A549 (cell line): Measurements from ENCODE around the gene TBC1D1. TPM values are rescaled to one million over a fixed set of nuclear protein-coding genes. Genes with fewer than 3 reads are reported as not detected.

Experiments
- ATAC-seq, 2 experiments: fragments of 200-7000 bp in 1 of 2; fragments of >200 bp in 1 of 2; cut with Nextera tagmentation in 1 of 2; cut with Tn5 transposase in 1 of 2; 3 replicates each; pipeline versions ENCODE4 v1.8.0 to v1.9.1; 2018 to 2020; ENCODE audit warnings: mild to moderate bottlenecking in 1 of 2, moderate library complexity in 1 of 2
- CTCF ChIA-PET: fragments of 300-600 bp; sonication (Branson Sonifier 250); formaldehyde crosslinking; extraction: SDS; loops from one replicate; lab custom pipeline; 2021; ENCODE audit warnings: antibody characterized with exemption, inconsistent platforms; lab: Yijun Ruan, JAX
- POLR2A ChIA-PET: fragments of 350-600 bp; formaldehyde crosslinking; extraction: SDS; loops from one replicate; lab custom pipeline; 2021; ENCODE audit warnings: antibody characterized with exemption, inconsistent platforms; lab: Yijun Ruan, JAX
- DNase-seq, 2 experiments: peaks; one replicate each; pipeline versions ENCODE4 v3.0.0 to v3.0.0-alpha.2; 2011 to 2016; ENCODE audit warnings: low read depth in 1 of 2, low spot score in 1 of 2
- FAIRE-seq: peaks from 2 replicates; lab custom pipeline; 2011; peaks lifted over from hg19 to GRCh38; lab: Jason Lieb, UNC
- H3K27ac ChIP-seq, 2 experiments: fragments of >200 bp; sonication (Bioruptor Twin); formaldehyde crosslinking; 3 replicates each; pipeline ENCODE4 v1.5.1; 2016 to 2017
- H3K4me1 ChIP-seq: fragments of >200 bp; sonication (Bioruptor Twin); formaldehyde crosslinking; 3 replicates; pipeline ENCODE4 v1.6.1; 2016
- H3K4me2 ChIP-seq: fragments of >200 bp; sonication (Bioruptor Twin); formaldehyde crosslinking; 3 replicates; pipeline ENCODE4 v1.6.1; 2016
- H3K4me3 ChIP-seq: fragments of >200 bp; sonication (Bioruptor Twin); formaldehyde crosslinking; 3 replicates; pipeline ENCODE4 v1.5.1; 2016
- H3K9me3 ChIP-seq: fragments of >200 bp; sonication (Bioruptor Twin); formaldehyde crosslinking; 3 replicates; pipeline ENCODE4 v1.6.1; 2016
- CBX2 ChIP-seq: fragments of 200-600 bp; sonication (generic); IDR thresholded peaks from 2 replicates; pipeline ENCODE4 v1.6.1; 2016; ENCODE audit warnings: low read depth, mild to moderate bottlenecking, borderline replicate concordance
- CBX8 ChIP-seq: fragments of 200-600 bp; sonication (generic); IDR thresholded peaks from 2 replicates; pipeline ENCODE4 v1.6.1; 2016
- E2F6 ChIP-seq: IDR thresholded peaks from 2 replicates; pipeline ENCODE4 v1.6.1; 2012; ENCODE audit warnings: low read depth, borderline replicate concordance
- HOXA7 ChIP-seq: fragments of 250-450 bp; sonication (Bioruptor Pico); IDR thresholded peaks from 2 replicates; pipeline ENCODE4 v1.5.0; 2020; ENCODE audit warnings: mild to moderate bottlenecking, moderate library complexity
- MAZ ChIP-seq: fragments of 150-350 bp; IDR thresholded peaks from 2 replicates; pipeline ENCODE4 v1.6.1; 2014; ENCODE audit warnings: antibody characterized with exemption, low read depth, low read length, borderline replicate concordance
- NR3C1 ChIP-seq: fragments of >200 bp; sonication (Bioruptor Twin); formaldehyde crosslinking; IDR thresholded peaks from 3 replicates; pipeline ENCODE4 v1.6.1; 2017
- PHF8 ChIP-seq: fragments of 200-600 bp; sonication (generic); IDR thresholded peaks from 2 replicates; pipeline ENCODE4 v1.6.1; 2016; ENCODE audit warnings: low read depth, mild to moderate bottlenecking, antibody characterized with exemption, moderate library complexity, borderline replicate concordance
- RAD21 ChIP-seq, 2 experiments: fragments of >200 bp in 1 of 2; sonication (Bioruptor Twin) in 1 of 2; formaldehyde crosslinking in 1 of 2; IDR thresholded peaks in 1 of 2; conservative IDR thresholded peaks in 1 of 2; 2 replicates in 1 of 2; 3 replicates in 1 of 2; pipeline ENCODE4 v1.6.1; 2012 to 2018; ENCODE audit warnings: inconsistent platforms in 1 of 2
- RARB ChIP-seq: fragments of 250-450 bp; sonication (Bioruptor Pico); IDR thresholded peaks from 2 replicates; pipeline ENCODE4 v1.8.0; 2021; ENCODE audit warnings: mild to moderate bottlenecking, moderate library complexity
- RNF2 ChIP-seq: fragments of 200-600 bp; sonication (generic); IDR thresholded peaks from 2 replicates; pipeline ENCODE4 v1.6.1; 2016; ENCODE audit warnings: low read depth, mild to moderate bottlenecking, antibody characterized with exemption, moderate library complexity, borderline replicate concordance
- whole genome bisulfite sequencing: methylation state at CpG from one replicate; pipeline ENCODE4 v1.1.6; 2017; ENCODE audit errors: missing lambda C conversion rate; 5-methylcytosine and 5-hydroxymethylcytosine counted together
- polyA plus RNA-seq, 4 experiments: library from polyadenylated mRNA; depleted of rRNA in 3 of 4; stranded (reverse); fragments of >200 nt; fragmentation: RNase III in 1 of 4; extraction: RNeasy Plus Mini Kit Qiagen cat#74134 plus additional on column Dnase treatment in 1 of 4; gene quantifications; 2 replicates in 3 of 4; 3 replicates in 1 of 4; pipeline ENCODE4 v1.2.3, GENCODE V29; 2011 to 2017
- TF ChIP-seq, protein P1 (sequence below): fragments of 250-450 bp; sonication (Bioruptor Pico); IDR thresholded peaks from 2 replicates; pipeline ENCODE4 v1.5.0; 2021; ENCODE audit warnings: mild to moderate bottlenecking, moderate library complexity, borderline replicate concordance

Gene TBC1D1
- polyA plus RNA-seq, 2 of the 4 experiments (the other 2 are of a cell fraction), result 26.5 to 28.5 TPM

GRCh38 chr4:37889849-37890800 is 759 bp upstream of the TBC1D1 start:
- H3K9me3 ChIP-seq, result no peaks in the 10 kb centered on the region
- H3K4me2 ChIP-seq, result peak overlapping the region; percentile 97
- 56% methylated on average over 32 of the region's 63 CpGs for WGBS
- TF ChIP-seq HOXA7 (CRISPR knock-in tag) (no peak), RAD21 (conservative IDR thresholded peaks at IDR 0.05 in 1 of 2, IDR thresholded peaks at IDR 0.05 in 1 of 2) (peak in 1 of 2 experiments; percentile 21; a peak in 1 of 5 replicates)
- FAIRE-seq (no peak), DNase-seq (peak in 1 of 2 experiments; percentile 5), ATAC-seq (peak; percentile 69 to 76)
- ChIA-PET POLR2A (no interaction called here), CTCF (interaction anchor here (0.9 to 1.1 kb wide), 2 partner anchors 9 to 37 kb away, joined by 3 to 4 read pairs; no protein-coding TSS in a partner anchor)
- H3K4me1 ChIP-seq, result 0 out of 3 replicates have a peak, but pooled peaks cover 2% of the 10 kb centered on the region
- peak overlapping the region; percentile 56 to 64; a peak in 3 of 6 replicates for H3K27ac ChIP-seq
- H3K4me3 ChIP-seq, result peak overlapping the region; percentile 72

- peak in 1 of 2 experiments; percentile 8 for DNase-seq
- POLR2A ChIA-PET, result no interaction called here
- H3K4me3 ChIP-seq, result peak overlapping the region; percentile 72
- peak overlapping the region; percentile 97 for H3K4me2 ChIP-seq
- TF ChIP-seq E2F6, result no peak
- TF ChIP-seq MAZ, result no peak
- peak; percentile 50; the same call in 1 of the 2 replicates for TF ChIP-seq RNF2
- TF ChIP-seq HOXA7 (CRISPR knock-in tag), result no peak
- peak; percentile 57; the same call in 1 of the 2 replicates for TF ChIP-seq CBX8
- TF ChIP-seq, all 56 proteins: peak for 2
- FAIRE-seq (no peak), ATAC-seq (peak; percentile 41 to 49; a peak in 3 of 6 replicates)
- H3K4me1 ChIP-seq, result 0 out of 3 replicates have a peak, but pooled peaks cover 2% of the 10 kb centered on the region
- peak overlapping the region; percentile 56 to 64; a peak in 4 of 6 replicates for H3K27ac ChIP-seq
- no peaks in the 10 kb centered on the region for H3K9me3 ChIP-seq
- WGBS, result 2% methylated on average over 7 of the region's 49 CpGs
- CTCF ChIA-PET, result interaction anchor here (0.6 kb wide), 1 partner anchor 19 kb away, joined by 4 read pairs; no protein-coding TSS in a partner anchor
Observed at GRCh38 chr4:37891260-37892159, 626 bp downstream of the TBC1D1 start.

DNA sequence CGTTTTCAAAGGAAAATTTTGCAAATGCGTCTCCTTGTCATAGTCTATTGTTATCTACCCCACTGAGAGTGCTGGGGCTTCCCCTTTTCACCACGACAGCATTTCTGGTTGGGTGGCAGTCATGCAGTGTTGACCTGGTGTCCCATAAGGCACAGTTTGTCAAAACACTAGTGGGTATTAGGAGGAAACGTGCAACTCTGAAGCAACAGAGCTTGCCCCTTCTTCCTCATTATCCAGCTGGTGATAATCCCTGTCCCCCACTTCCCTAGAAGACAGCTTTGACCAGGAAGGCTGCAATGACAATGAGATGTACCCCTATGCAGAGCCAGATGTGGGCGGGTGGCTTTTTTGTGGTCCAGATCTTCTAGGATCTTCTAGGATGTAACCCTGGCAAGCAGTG is 1.8 kb downstream of the TBC1D1 start:
- POLR2A ChIA-PET, result no interaction called here
- CTCF ChIA-PET, result no interaction called here
- no peak overlapping the region for H3K4me3 ChIP-seq
- H3K4me1 ChIP-seq, result 0 out of 3 replicates have a peak, but pooled peaks cover 2% of the 10 kb centered on the region
- TF ChIP-seq PHF8, result no peak
- 45% methylated on average over 5 of the region's 5 CpGs for WGBS
- ATAC-seq, result no peak
- no peaks in the 10 kb centered on the region for H3K9me3 ChIP-seq
- H3K4me2 ChIP-seq, result no peak overlapping the region
- FAIRE-seq, result no peak
- no peak for DNase-seq
- H3K27ac ChIP-seq, result no peak overlapping the region

GRCh38 chr4:37893164-37893563 is 2.3 kb downstream of the TBC1D1 start:
- TF ChIP-seq CBX8, result no peak
- TF ChIP-seq RARB (CRISPR knock-in tag), result no peak
- H3K27ac ChIP-seq, result no peak overlapping the region
- POLR2A ChIA-PET, result no interaction called here
- no peak overlapping the region for H3K4me2 ChIP-seq
- WGBS, result 49% methylated on average over 3 of the region's 3 CpGs
- FAIRE-seq (no peak), DNase-seq (no peak), ATAC-seq (no peak)
- no peaks in the 10 kb centered on the region for H3K9me3 ChIP-seq
- CTCF ChIA-PET, result no interaction called here
- no peak overlapping the region for H3K4me3 ChIP-seq
- 0 out of 3 replicates have a peak, but pooled peaks cover 2% of the 10 kb centered on the region for H3K4me1 ChIP-seq

- no peak overlapping the region for H3K4me2 ChIP-seq
- POLR2A ChIA-PET, result no interaction called here
- ATAC-seq (no peak), DNase-seq (no peak), FAIRE-seq (no peak)
- H3K27ac ChIP-seq, result no peak overlapping the region
- TF ChIP-seq, protein P1, sequence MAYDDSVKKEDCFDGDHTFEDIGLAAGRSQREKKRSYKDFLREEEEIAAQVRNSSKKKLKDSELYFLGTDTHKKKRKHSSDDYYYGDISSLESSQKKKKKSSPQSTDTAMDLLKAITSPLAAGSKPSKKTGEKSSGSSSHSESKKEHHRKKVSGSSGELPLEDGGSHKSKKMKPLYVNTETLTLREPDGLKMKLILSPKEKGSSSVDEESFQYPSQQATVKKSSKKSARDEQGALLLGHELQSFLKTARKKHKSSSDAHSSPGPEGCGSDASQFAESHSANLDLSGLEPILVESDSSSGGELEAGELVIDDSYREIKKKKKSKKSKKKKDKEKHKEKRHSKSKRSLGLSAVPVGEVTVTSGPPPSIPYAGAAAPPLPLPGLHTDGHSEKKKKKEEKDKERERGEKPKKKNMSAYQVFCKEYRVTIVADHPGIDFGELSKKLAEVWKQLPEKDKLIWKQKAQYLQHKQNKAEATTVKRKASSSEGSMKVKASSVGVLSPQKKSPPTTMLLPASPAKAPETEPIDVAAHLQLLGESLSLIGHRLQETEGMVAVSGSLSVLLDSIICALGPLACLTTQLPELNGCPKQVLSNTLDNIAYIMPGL, result no peak
- TF ChIP-seq CBX2, result no peak
- TF ChIP-seq NR3C1, result no peak
- H3K4me1 ChIP-seq, result 0 out of 3 replicates have a peak, but pooled peaks cover 2% of the 10 kb centered on the region
- no peak overlapping the region for H3K4me3 ChIP-seq
- H3K9me3 ChIP-seq, result no peaks in the 10 kb centered on the region
- 27% methylated on average over 7 of the region's 7 CpGs for WGBS
- CTCF ChIA-PET, result interaction anchor here (0.6 kb wide), 1 partner anchor 18 kb away, joined by 3 read pairs; no protein-coding TSS in a partner anchor
Observed at GRCh38 chr4:37895271-37895670, 4.4 kb downstream of the TBC1D1 start.
